HUES48 (cell line): Measurements from ENCODE around the gene TWIST1.

Experiments
- H3K27ac ChIP-seq: one replicate; pipeline ENCODE4 v1.7.0; 2013; ENCODE audit warnings: low read depth, low read length, inconsistent platforms
- H3K27me3 ChIP-seq: 2 replicates; pipeline ENCODE4 v1.6.1; 2013; ENCODE audit warnings: mild to moderate bottlenecking, low read length; ENCODE audit not compliant: control insufficient read depth, insufficient read depth
- H3K36me3 ChIP-seq: 2 replicates; pipeline ENCODE4 v1.6.1; 2013; ENCODE audit warnings: low read length; ENCODE audit not compliant: control insufficient read depth, insufficient read depth
- H3K4me1 ChIP-seq: 2 replicates; pipeline ENCODE4 v1.6.1; 2013; ENCODE audit warnings: mild to moderate bottlenecking, low read length; ENCODE audit not compliant: control insufficient read depth, insufficient read depth
- H3K4me3 ChIP-seq: 2 replicates; pipeline ENCODE4 v1.5.1; 2013; ENCODE audit warnings: mild to moderate bottlenecking, low read depth, low read length
- H3K9ac ChIP-seq: 2 replicates; pipeline ENCODE4 v1.6.1; 2013; ENCODE audit warnings: mild to moderate bottlenecking, low read depth, low read length, moderate library complexity
- H3K9me3 ChIP-seq: 2 replicates; pipeline ENCODE4 v1.6.1; 2013; ENCODE audit warnings: low read length; ENCODE audit not compliant: control insufficient read depth, insufficient read depth

Gene TWIST1

GRCh38 chr7:19121977-19122588 is 4.6 kb upstream of the TWIST1 start:
- Histone ChIP-seq H3K36me3 (no peaks in the 10 kb centered on the region), H3K27ac (no peak overlapping the region), H3K4me3 (no peak overlapping the region), H3K27me3 (peaks cover 48% of the 10 kb centered on the region), H3K4me1 (peaks cover 37% of the 10 kb centered on the region), H3K9ac (no peak overlapping the region), H3K9me3 (no peaks in the 10 kb centered on the region)

GRCh38 chr7:19119870-19120486 is 2.5 kb upstream of the TWIST1 start:
- no peaks in the 10 kb centered on the region for H3K36me3 ChIP-seq
- no peaks in the 10 kb centered on the region for H3K9me3 ChIP-seq
- no peak overlapping the region for H3K4me3 ChIP-seq
- H3K4me1 ChIP-seq = peaks cover 40% of the 10 kb centered on the region
- H3K27ac ChIP-seq = no peak overlapping the region
- peaks cover 68% of the 10 kb centered on the region for H3K27me3 ChIP-seq
- H3K9ac ChIP-seq = no peak overlapping the region

GRCh38 chr7:19119372-19119771 is 1.9 kb upstream of the TWIST1 start:
- Histone ChIP-seq H3K4me3 (peak overlapping the region; percentile 71), H3K4me1 (peaks cover 42% of the 10 kb centered on the region), H3K27ac (no peak overlapping the region), H3K36me3 (no peaks in the 10 kb centered on the region), H3K9ac (no peak overlapping the region), H3K9me3 (no peaks in the 10 kb centered on the region), H3K27me3 (peaks cover 74% of the 10 kb centered on the region)

GRCh38 chr7:19118636-19119371 is 1.4 kb upstream of the TWIST1 start:
- Histone ChIP-seq H3K9ac (no peak overlapping the region), H3K27me3 (peaks cover 80% of the 10 kb centered on the region), H3K36me3 (no peaks in the 10 kb centered on the region), H3K27ac (no peak overlapping the region), H3K4me1 (peaks cover 42% of the 10 kb centered on the region), H3K9me3 (no peaks in the 10 kb centered on the region), H3K4me3 (peak overlapping the region; percentile 71)

- Histone ChIP-seq H3K4me1 (peaks cover 38% of the 10 kb centered on the region), H3K4me3 (peak overlapping the region; percentile 71), H3K9me3 (no peaks in the 10 kb centered on the region), H3K36me3 (no peaks in the 10 kb centered on the region), H3K27ac (no peak overlapping the region), H3K27me3 (peaks cover 88% of the 10 kb centered on the region), H3K9ac (no peak overlapping the region)
Measured at GRCh38 chr7:19117870-19118608, 603 bp upstream of the TWIST1 start.

- peak overlapping the region; percentile 71 for H3K4me3 ChIP-seq
- peaks cover 39% of the 10 kb centered on the region for H3K4me1 ChIP-seq
- no peaks in the 10 kb centered on the region for H3K36me3 ChIP-seq
- no peaks in the 10 kb centered on the region for H3K9me3 ChIP-seq
- peaks cover 98% of the 10 kb centered on the region for H3K27me3 ChIP-seq
- no peak overlapping the region for H3K27ac ChIP-seq
- H3K9ac ChIP-seq = peak overlapping the region; percentile 39; the same call in 1 of the 2 replicates
Measured at GRCh38 chr7:19116121-19117090, 1.0 kb downstream of the TWIST1 start.

- Histone ChIP-seq H3K4me3 (no peak overlapping the region), H3K4me1 (peaks cover 47% of the 10 kb centered on the region), H3K27ac (no peak overlapping the region), H3K9ac (no peak overlapping the region), H3K36me3 (no peaks in the 10 kb centered on the region), H3K27me3 (peaks cover 98% of the 10 kb centered on the region), H3K9me3 (no peaks in the 10 kb centered on the region)
Measured at GRCh38 chr7:19114551-19114855, 2.9 kb downstream of the TWIST1 start.

- Histone ChIP-seq H3K9me3 (no peaks in the 10 kb centered on the region), H3K36me3 (no peaks in the 10 kb centered on the region), H3K27ac (no peak overlapping the region), H3K4me1 (peaks cover 47% of the 10 kb centered on the region), H3K27me3 (peaks cover 98% of the 10 kb centered on the region), H3K9ac (no peak overlapping the region), H3K4me3 (no peak overlapping the region)
Measured at GRCh38 chr7:19113855-19114550, 3.4 kb downstream of the TWIST1 start.

- peaks cover 48% of the 10 kb centered on the region for H3K4me1 ChIP-seq
- no peak overlapping the region for H3K9ac ChIP-seq
- H3K27ac ChIP-seq = no peak overlapping the region
- peaks cover 98% of the 10 kb centered on the region for H3K27me3 ChIP-seq
- no peaks in the 10 kb centered on the region for H3K36me3 ChIP-seq
- H3K9me3 ChIP-seq = no peaks in the 10 kb centered on the region
- H3K4me3 ChIP-seq = peak overlapping the region; percentile 46; the same call in 1 of the 2 replicates
Measured at GRCh38 chr7:19113002-19113350, 4.5 kb downstream of the TWIST1 start.
